NCI-H1436 treated with DMSO at 0.1 percent for 48 hours (cell line): ENCODE results near the gene SVIL.

Experiments
- DNase-seq: peaks from one replicate; lab custom pipeline; 2025; lab: John Stamatoyannopoulos, UW

SVIL gene

DNA sequence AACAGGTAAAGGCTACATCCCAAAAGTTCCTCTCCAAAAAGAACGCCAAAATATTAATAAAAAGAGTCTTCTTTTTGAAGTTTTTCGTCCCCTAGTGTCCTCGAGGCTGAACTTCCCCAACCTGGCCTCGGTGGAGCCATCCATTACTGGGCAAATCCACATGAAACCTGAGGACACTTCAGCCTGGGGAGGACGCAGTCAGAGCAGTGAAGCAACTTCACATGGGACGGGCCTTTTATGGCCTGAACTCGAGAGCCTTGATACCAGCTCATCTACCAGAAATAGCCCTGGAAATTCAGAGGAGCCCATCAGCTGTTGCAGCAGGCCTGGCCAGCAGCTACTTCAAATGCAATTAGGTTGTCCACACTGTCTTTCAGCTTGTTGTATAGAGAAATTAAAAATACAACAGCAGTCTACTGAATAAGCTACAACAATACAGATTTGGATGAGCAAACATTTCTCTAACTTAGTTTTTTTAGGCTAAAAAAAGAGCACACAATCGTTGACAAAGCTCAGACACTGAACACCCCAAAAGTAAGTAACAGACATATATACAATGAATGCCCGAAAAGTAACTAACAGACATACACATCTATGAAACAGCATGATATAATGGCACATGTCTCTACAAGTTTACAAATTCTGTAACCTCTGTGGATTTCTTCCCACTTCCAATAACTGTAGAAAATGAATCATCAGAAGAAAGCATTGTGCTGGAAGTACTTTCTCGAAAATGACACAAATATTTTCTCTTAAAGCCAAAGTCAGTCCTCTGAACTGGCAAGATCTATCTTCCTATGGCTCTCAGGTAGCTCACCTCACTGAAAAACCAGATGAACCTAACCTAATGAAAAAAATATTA is at the start of gene SVIL:
SVIL (minus strand) TSS at position 208 of the 862 bp plus-strand sequence. CDS start 79,913 bp downstream, outside the sequence.
- no peak for DNase-seq

DNA sequence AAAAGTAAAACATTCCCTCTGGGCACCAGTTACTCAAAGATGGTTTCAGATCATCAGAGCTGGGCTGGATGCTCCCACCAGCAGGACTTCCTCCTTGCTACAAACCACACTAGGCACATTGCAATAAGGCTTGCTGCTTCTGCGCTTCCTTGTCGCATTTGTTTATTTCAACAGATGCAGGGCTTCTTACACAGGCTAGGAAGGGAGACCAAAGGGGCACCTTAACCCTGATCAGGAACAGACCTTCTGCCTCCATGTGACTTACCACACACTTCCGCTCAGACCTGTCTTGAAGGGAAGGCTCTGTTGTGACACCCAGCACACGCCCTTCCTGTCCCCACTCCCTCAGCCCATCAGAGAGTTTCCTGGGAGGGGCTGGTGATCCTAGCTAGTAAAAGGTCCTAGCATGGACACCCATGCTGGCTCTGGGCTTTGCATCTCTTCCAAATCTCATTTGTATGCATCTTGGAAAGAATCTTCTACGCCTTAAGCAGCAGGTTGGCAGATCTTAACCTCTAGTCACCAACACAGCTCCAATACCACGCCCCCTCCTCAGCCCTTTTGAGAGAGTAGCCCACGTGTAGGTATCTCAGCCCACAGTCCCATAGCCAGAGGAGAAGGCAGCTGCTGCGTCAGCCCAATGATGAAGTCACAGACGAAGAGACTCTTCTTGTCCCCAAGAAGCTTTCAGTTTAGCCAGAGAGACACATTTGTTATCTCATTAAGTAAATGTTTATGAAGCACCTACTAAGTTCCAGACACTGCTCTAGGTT is 47.1 kb upstream of the SVIL start:
- DNase-seq = no peak

GRCh38 chr10:29680091-29680490 is 45.3 kb upstream of the SVIL start:
- no peak for DNase-seq

DNA sequence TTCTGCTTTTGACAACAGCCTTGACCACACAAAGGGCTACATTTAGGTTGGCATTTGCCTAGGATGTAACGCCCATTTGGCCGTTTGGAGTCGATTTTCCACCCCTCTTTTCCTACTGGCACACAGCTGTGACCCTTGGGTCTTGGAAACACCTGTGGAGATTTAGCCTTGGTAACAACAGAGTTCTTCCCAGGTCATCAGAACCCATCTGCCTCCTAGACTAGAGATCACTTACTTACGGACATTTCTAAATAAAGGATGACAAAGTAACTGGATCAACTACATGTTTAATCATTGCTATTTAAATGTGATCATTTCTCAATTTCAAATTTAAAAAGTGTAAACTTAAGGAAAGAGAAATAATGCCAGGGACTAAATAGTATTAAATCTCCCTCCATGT is 42.0 kb upstream of the SVIL start:
- DNase-seq = no peak

GRCh38 chr10:29675984-29676383 is 41.2 kb upstream of the SVIL start:
- DNase-seq = no peak

DNA sequence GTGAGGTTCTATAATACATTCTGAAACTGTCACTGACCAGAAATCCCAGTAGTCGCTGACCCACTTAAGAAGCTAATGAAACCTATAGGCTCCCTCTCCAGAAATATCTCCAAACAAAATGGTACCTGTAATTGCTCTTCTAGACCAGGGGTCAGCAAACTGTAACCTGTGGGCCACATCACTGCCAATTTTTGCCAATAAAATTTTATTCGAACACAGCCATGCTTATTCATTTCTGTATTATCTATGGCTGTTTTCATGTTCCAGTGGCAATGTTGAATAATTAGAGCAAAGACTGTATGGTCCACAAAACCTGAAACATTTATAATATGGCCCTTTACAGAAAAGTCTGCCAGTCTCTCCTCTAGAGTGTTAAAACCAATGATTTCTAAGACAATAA is 37.2 kb upstream of the SVIL start:
- no peak for DNase-seq

GRCh38 chr10:29671228-29671780 is 36.5 kb upstream of the SVIL start:
- no peak for DNase-seq

DNA sequence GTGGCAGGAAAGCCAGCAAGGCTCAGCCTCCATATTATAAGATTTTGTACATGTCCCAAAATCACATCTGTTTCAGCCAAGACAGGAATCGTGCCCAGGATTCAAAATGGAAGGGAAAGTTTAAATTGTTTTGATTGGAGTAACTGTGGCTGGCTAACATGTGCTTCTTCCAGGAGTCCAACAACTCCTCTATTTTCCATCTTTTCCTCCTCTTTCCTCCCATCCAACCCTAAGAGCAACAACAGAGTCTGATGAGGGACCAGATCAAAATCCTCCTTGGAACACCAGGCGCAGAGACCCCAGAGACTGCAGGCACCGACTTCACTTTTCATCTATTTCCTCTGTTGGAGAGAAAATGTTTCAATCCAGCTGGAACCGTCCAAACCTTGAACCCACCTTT is 36.0 kb upstream of the SVIL start:
- no peak for DNase-seq

GRCh38 chr10:29669149-29669548 is 34.4 kb upstream of the SVIL start:
- DNase-seq = no peak

GRCh38 chr10:29668628-29669027 is 33.9 kb upstream of the SVIL start:
- DNase-seq = no peak

GRCh38 chr10:29667191-29667590 is 32.4 kb upstream of the SVIL start:
- no peak for DNase-seq

DNA sequence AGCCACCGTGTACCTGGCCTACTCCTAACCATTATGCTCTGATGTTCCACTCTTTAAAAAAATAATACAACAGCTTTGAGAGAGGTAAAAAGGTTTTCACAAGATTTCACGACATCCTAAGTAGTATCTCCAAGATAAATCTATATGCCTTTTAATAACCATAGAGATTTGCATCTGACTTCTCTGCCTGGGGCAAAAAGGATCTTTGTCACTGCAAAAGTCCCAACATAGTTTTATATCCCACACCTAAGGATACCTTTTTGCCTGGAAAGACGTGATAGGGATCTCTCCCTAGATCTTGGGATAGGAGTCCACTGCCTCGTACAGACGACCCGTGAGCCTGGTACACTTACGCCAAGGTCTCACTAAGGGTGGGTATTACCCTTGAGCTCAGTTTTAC is 31.4 kb upstream of the SVIL start:
- no peak for DNase-seq

DNA sequence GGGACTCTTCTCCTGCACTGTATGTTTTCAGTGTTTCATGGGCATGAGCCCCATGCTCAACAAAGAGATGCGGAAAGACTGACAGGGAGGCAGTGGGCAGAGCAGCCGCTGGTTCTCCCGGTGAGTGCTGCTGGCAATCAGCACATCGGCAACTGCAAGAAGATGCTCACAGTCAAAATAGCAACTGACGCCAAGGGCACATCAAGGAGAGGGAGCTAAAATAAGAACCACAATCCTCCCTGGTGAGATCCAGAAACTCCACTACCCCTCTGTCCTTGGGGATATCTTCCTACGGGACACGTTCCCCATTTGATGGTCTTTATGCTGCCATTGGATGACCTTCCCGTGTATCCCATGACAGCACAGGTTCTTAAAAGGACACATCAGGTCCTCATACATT is 28.9 kb upstream of the SVIL start:
- no peak for DNase-seq

GRCh38 chr10:29658984-29659965 is 24.5 kb upstream of the SVIL start:
- peak; percentile 48 for DNase-seq

DNA sequence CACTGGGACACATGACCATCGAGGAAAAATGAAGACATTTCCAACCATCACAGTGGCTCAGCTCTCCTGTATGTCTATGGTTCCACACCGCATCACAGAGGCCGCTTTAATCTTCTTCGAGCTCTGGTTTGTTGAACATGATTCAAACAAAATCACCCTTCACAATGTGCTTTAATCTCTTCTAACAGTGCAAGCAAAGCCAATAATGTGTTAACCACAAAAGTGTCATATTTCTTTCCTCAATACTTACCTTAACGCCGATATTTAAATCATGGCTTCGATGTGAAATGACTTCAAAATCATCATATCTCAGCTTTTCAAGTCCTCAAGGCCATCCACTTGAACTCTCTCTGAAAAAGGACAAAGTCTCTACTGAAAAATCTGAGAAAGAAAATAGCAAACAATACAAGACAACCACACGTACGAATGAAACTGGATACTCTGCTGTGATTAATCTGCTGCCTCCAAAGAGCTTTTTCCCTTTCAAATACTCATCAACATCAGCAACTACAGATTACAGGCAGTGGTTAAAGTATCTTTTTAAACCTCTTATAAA is 23.0 kb upstream of the SVIL start:
- DNase-seq = peak; percentile 87

DNA sequence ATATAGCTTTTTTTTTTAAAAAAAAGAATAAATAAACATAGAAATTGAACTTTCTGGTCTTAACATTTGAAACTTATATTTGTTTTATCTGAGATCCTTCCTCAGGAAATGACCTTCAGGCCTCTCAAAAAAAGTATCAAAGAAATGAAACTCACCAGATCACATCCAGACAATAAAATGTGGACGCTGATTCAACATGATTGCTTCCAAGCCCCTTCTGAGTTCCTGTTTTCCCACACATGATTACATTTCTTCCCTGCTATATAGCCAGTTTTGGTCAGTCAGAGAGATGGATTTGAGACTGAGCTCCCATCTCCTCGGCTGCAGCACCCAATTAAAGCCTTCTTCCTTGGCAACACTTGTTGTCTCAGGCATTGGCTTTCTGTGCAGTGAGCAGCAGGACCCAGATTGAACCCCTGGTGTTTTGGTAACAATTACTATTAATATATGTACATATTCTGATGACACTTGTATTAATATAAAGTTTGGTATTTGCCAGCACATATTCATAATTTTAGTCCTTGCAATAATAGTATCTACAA is 21.8 kb upstream of the SVIL start:
- DNase-seq = no peak

DNA sequence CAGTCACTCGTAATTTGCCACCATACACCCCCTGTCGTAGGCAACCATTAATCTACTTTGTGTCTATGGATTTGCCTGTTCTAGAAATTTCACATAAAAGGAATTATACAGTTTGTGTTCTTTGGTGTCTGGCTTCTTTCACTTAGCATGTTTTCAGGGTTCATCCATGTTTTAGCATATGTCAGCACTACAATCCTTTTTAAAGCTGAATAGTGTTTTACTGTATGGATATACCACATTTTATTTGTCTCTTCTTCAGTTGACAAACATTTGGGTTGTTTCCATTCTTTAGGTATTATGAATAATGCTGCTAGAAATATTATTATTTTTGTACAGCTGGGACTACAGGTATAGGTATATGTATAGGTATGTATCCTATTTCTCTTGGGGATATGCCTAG is 17.4 kb upstream of the SVIL start:
- DNase-seq = no peak

DNA sequence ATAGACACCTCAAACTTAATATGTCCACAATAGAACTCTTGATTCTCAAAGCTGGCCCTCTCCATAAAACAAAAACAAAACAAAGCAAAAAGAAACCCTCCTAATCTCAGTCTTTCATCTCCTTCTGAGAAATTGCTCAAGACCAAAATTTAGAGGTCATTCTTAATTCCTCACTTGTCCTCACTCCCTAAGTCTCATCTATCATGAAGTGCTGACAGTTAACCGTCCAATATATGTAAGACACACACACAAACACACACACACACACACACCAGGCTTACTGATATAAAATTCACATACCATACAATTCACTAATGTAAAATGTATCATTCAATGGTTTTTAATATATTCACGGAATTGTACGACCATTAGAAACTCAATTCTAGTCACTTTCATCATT is 17.0 kb upstream of the SVIL start:
- no peak for DNase-seq

- no peak for DNase-seq
Measured at GRCh38 chr10:29650552-29650944, 15.8 kb upstream of the SVIL start.

DNA sequence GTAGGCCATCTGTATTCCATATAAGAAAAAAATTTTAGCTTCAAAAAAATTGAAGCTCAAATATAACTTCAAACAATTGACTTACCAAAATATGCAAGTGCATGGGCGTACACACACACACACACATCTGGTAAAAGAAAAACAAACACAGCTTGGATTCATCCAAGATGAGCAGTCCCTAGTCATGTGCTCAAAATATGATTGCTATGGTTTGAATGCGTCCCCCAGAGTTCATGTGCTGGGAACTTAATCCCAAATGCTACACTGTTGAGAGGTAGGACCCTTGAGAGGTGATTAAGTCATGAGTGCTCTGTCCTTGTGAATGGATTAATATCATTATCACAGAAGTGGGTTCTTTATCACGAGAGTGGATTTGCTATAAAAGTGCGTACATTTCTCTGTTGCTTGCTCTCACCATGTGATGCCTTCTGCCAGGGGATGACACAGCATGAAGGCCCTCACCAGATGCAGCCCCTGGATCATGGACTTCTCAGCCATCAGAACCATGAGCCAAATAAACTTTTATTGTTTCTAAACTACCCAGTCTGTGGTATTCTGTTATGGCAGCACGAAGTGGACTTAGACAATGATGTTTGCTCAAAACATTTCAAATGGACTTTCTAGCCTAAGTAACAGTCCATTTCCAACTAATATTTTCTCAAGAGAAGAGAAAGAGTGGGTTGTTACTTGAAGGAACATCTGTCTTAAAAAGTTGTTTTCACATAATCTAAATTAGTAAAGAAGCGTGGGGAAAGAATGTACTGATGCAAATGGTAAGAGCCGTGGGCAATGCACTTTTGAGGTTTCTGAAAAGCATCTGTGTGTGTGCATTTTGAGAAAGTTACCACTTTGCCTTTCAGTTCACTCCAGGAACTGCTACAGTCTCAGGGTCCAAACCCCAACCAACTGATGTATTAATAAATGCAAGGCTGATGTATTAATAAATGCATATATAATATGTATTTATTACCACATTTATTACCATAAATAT is 15.1 kb upstream of the SVIL start:
- DNase-seq = no peak
